ENCODE data around the gene NPEPL1. TPM values are rescaled to one million over a fixed set of nuclear protein-coding genes. Genes with fewer than 3 reads are reported as not detected.
"Not testable (repeated sequence)": the region's sequence is repeated elsewhere in the genome, so short reads cannot be mapped to it uniquely, and the experiment has no call there.

Gene NPEPL1
- total and polyA plus RNA-seq, 2 donors (not counting 3 experiments of a cell fraction or from before 2014, with no cell fraction given): 22.5 to 40.8 TPM

DNA sequence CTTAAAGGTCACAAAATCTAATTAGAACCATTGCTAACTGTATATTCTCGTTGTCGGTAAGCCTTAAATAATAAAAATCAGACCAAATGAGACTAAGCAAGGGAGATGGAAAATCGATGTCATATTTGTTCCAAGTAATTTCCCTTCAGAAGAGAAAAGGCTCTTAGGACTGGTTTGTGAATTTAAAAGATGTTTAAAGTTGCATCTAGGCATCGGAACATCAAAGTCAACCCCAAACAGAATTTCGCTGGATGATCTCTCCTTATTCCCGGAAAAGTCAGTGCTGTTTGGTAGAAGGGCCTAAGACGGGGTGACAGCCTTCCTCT, 63.8 kb downstream of the NPEPL1 start:
- Histone ChIP-seq H3K27ac (ENCODE audit: insufficient read depth, low read depth, low read length) (no peak overlapping the region), H3K9me1 (replicated peaks; ENCODE audit: control insufficient read depth, extremely low read depth, insufficient read depth, low read length) (no peaks in the 10 kb centered on the region), H3K27me3 (ENCODE audit: control insufficient read depth in 2 of 2, insufficient read depth in 2 of 2, low read length in 2 of 2) (no peaks in the 10 kb centered on the region), H2AFZ (ENCODE audit: low read depth, low read length) (no peak overlapping the region), H4K20me1 (replicated peaks; ENCODE audit: control insufficient read depth, extremely low read depth, insufficient read depth, low read length) (no peaks in the 10 kb centered on the region), H3K79me2 (ENCODE audit: control insufficient read depth, insufficient read depth, low read length) (no peaks in the 10 kb centered on the region), H3K36me3 (ENCODE audit: control insufficient read depth in 2 of 2, extremely low read depth in 1 of 2, insufficient read depth in 2 of 2, low read length in 2 of 2) (no peaks in the 10 kb centered on the region), H3K9me3 (replicated peaks; ENCODE audit: control insufficient read depth, insufficient read depth, low read length) (no peaks in the 10 kb centered on the region), H3K4me3 (replicated peaks in 1 of 3; ENCODE audit: insufficient read depth in 1 of 3, low read depth in 1 of 3, low read length in 3 of 3) (no peak overlapping the region), H3K4me2 (ENCODE audit: insufficient read depth, low read length) (no peak overlapping the region), H3K9ac (replicated peaks; ENCODE audit: extremely low read depth, insufficient read depth, low read length) (no peak overlapping the region), H3K4me1 (ENCODE audit: control insufficient read depth, extremely low read depth, insufficient read depth, low read length) (no peaks in the 10 kb centered on the region)
- no TSS peak for BruUV-seq (replicated peaks)
- FAIRE-seq (no peak), DNase-seq (ENCODE audit: low read depth, low spot score) (no peak)
- ChIA-PET CTCF (no interaction called here), POLR2A (no interaction called here)
- intact Hi-C loops (cut with micrococcal nuclease) (no loop called here), dilution Hi-C loops (cut with MboI; ENCODE audit: extremely low pct_ligation_motif_present, low sequenced_read_pairs) (no loop called here)
- TF ChIP-seq MAX (IDR thresholded peaks at IDR 0.05; ENCODE audit: insufficient read depth, insufficient read length) (no peak), POLR2AphosphoS5 (IDR thresholded peaks at IDR 0.05; ENCODE audit: insufficient read depth, low read depth, low read length) (no peak), FOS (IDR thresholded peaks at IDR 0.05; ENCODE audit: borderline replicate concordance, insufficient read depth, low read length) (no peak), EZH2 (IDR thresholded peaks at IDR 0.05; ENCODE audit: borderline replicate concordance, low read depth, low read length, severe bottlenecking) (no peak), JUN (IDR thresholded peaks at IDR 0.05; ENCODE audit: borderline replicate concordance, insufficient read depth, insufficient read length, low read depth) (no peak), GATA2 (IDR thresholded peaks at IDR 0.05; ENCODE audit: insufficient read depth, insufficient read length, low read depth, low read length) (no peak), POLR2A (IDR thresholded peaks at IDR 0.05; ENCODE audit: low read depth, low read length) (no peak), MYC (IDR thresholded peaks at IDR 0.05; ENCODE audit: low read depth, low read length) (no peak)
- TF ChIP-seq, protein P1, sequence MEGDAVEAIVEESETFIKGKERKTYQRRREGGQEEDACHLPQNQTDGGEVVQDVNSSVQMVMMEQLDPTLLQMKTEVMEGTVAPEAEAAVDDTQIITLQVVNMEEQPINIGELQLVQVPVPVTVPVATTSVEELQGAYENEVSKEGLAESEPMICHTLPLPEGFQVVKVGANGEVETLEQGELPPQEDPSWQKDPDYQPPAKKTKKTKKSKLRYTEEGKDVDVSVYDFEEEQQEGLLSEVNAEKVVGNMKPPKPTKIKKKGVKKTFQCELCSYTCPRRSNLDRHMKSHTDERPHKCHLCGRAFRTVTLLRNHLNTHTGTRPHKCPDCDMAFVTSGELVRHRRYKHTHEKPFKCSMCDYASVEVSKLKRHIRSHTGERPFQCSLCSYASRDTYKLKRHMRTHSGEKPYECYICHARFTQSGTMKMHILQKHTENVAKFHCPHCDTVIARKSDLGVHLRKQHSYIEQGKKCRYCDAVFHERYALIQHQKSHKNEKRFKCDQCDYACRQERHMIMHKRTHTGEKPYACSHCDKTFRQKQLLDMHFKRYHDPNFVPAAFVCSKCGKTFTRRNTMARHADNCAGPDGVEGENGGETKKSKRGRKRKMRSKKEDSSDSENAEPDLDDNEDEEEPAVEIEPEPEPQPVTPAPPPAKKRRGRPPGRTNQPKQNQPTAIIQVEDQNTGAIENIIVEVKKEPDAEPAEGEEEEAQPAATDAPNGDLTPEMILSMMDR (IDR thresholded peaks at IDR 0.05; ENCODE audit: extremely low read depth in 1 of 2, insufficient read depth in 1 of 2, low read depth in 1 of 2, low read length in 2 of 2): no peak

DNA sequence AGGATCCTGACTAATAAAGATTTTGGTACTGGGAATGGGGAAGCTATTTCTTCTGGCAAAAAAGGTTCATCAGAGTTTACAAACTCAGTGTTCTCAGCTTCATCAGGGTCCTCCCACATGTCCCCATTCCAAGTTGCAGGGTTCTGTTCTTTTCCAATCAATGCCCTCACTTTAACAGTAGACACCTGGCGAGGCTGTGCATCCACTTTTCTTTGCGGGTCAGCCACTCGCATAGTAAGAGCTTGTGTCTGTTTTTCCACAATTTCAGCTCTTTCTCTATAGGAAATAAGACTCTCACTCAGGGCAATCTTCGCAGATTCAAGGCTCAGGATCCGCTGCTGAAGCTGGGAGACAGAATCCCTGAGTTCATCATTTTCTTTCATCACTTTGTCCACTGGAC, 65.0 kb downstream of the NPEPL1 start:
- H3K4me1 ChIP-seq (ENCODE audit: control insufficient read depth, extremely low read depth, insufficient read depth, low read length); BruUV-seq (replicated peaks); DNase-seq (ENCODE audit: low read depth, low spot score); POLR2A ChIA-PET; H3K4me2 ChIP-seq (ENCODE audit: insufficient read depth, low read length); FAIRE-seq; dilution Hi-C loops (cut with MboI; ENCODE audit: extremely low pct_ligation_motif_present, low sequenced_read_pairs); H3K79me2 ChIP-seq (ENCODE audit: control insufficient read depth, insufficient read depth, low read length); H4K20me1 ChIP-seq (replicated peaks; ENCODE audit: control insufficient read depth, extremely low read depth, insufficient read depth, low read length); H2AFZ ChIP-seq (ENCODE audit: low read depth, low read length); H3K27me3 ChIP-seq (ENCODE audit: control insufficient read depth in 2 of 2, insufficient read depth in 2 of 2, low read length in 2 of 2); CTCF ChIA-PET; H3K9ac ChIP-seq (replicated peaks; ENCODE audit: extremely low read depth, insufficient read depth, low read length); H3K36me3 ChIP-seq (ENCODE audit: control insufficient read depth in 2 of 2, extremely low read depth in 1 of 2, insufficient read depth in 2 of 2, low read length in 2 of 2); H3K27ac ChIP-seq (ENCODE audit: insufficient read depth, low read depth, low read length); H3K9me1 ChIP-seq (replicated peaks; ENCODE audit: control insufficient read depth, extremely low read depth, insufficient read depth, low read length); intact Hi-C loops (cut with micrococcal nuclease); H3K9me3 ChIP-seq (replicated peaks; ENCODE audit: control insufficient read depth, insufficient read depth, low read length); H3K4me3 ChIP-seq (replicated peaks in 1 of 3; ENCODE audit: insufficient read depth in 1 of 3, low read depth in 1 of 3, low read length in 3 of 3): not testable (repeated sequence)

All from endothelial cell of umbilical vein (primary cell).